AG08395 (cell line): ENCODE data around the gene KLK6.

ENCODE experiments used
- DNase-seq: peaks from one replicate; pipeline ENCODE4 v3.0.0; 2012; ENCODE audit warnings: mixed read lengths, low spot score

Gene KLK6

DNA sequence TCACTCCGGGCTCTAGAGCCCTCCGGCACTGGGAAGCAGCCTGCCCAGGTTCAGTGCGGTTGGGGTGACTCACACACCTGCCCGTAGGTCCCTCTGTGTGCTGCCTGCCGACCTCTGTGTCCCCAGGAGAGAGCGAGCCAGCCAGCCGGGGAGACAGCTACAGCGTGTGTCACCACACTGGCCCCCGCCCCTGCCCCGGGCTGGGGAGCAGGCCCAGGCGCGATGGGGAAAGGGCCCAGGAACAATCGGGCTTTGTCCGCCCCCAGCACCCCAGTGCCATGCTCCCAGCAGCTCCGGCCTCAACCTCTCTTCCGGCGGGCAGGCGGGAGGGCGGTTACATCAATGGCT is at the start of gene KLK6:
Gene KLK6, minus strand, starts transcription at position 179 of the 348 bp plus-strand sequence. CDS start 1,487 bp downstream, outside the sequence.
- no peak for DNase-seq

DNA sequence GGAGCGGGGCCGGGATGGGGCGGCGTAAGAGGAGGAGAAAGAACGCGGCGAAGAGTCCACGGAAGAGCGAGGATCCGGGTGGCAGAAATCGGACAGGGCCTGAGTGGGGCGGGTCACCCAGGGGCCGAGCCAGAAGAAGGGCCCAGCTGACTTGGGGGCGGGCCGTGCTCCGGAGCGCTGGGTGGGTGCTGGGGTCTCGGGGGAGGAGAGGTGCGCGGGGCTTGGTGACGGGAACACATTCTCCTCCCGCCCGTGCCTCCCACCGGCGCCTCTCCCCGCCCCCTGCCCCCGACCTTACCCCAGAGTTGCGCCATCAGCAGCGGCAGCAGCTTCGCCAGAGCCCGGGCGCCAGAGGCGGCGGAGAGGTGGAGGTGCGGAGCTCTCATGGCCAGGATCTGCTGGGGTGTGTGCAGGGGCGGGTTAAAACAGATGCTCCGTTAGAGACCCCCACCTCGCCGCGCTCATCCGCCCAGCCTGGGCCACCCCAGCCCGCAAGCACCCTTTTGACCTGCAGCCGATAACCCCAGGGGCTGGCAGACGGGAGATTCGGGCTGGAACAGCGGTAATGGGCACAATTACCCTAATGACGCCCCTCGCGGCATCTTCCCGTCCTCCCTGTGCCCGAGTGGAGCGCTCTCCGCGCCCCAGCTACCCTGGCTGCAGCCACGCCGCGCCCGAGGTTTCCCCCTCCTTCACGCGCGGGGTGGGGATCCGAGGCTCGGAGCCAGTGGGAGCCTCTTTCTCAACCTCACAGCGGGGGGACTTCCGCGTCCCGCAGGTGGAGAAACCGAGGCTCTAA is 49.6 kb upstream of the KLK6 start:
- no peak for DNase-seq

DNA sequence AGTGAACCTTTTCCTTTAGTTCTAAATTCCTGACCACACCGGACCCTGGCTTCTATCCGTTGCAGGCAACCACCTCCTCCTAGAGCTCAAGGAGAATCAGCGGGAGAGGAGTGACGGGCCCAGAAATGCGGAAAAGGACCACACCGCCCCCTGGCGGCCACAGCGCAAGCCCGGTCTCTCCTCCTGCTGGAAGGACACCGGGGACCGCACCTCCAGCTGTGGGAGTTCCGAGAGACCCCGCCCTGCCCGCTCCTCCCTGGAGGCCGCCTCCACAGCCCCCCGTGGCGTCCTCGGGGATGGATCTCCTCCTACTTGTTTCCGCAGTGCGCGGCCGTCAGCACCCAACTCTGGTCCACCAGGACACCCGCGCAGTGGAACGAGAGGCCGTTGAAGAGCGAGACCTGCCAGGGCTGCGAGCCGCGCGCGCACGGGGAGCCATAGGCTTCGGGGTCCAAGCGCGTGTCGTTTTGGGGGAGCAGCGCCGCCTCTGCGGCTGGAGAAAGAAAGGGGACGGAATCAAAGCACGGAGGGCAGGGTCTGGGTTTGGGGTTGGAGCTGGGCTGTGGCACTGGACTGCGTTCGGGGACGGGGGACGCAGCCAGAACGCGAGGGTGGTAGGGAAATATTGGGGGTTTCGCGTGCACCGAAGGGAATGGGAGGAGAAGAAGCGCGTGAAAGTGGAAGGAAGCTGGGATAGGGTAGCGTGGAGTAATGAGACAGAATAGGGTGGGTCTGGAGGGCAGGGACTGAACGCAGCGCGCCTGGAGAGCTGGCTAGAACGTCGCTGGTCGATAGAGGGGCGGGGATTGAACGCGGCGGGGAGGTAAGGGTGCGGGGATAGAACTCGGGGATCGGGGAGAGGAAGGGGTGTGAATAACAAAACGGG is 47.6 kb upstream of the KLK6 start:
- DNase-seq = peak; percentile 13

DNA sequence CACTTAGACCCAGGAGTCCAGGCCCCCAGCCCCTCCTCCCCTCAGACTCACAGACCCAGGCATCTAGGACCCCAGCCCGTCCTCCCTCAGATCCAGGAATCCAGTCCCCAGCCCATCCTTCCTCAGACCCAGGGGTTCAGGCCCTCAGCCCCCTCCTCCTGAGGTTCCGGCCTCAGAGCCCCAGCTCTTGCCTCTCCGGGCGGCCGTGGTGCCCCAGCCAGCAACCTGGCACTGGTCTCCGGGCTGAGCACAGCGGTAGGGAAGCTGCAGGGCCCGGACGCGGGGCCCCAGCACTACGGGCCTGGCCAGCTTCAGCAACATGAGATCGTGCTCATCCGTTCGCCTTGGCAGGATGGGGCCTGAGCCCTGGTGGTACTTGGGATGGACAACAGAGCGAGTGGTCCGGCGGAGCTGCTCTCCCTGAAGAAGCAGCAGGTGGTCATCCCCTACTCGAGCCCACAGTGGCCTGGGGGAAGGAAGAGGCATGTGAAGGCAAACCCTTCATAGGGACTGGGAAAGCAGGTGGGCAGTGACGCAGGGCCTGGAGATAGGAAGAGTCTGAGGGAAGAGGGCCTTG is 46.4 kb upstream of the KLK6 start:
- no peak for DNase-seq

DNA sequence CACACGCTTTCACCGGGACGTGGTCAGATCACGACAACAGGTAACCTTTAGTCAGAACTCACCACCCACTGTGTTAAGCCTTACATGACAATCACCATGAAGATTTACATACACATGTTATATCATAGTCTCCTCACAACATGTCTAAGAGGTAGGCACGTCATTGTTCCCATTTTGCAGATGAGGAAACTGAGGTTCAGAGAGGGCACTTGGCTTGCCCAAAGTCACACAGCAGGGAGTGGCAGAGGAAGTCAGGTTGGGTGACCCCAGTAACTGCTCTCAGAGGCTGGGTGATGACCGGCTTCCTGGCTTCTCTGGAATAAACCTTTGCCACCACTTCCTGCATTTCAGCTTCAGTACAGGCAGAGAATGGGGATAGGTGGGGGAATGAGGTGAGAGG is 44.9 kb upstream of the KLK6 start:
- no peak for DNase-seq

DNA sequence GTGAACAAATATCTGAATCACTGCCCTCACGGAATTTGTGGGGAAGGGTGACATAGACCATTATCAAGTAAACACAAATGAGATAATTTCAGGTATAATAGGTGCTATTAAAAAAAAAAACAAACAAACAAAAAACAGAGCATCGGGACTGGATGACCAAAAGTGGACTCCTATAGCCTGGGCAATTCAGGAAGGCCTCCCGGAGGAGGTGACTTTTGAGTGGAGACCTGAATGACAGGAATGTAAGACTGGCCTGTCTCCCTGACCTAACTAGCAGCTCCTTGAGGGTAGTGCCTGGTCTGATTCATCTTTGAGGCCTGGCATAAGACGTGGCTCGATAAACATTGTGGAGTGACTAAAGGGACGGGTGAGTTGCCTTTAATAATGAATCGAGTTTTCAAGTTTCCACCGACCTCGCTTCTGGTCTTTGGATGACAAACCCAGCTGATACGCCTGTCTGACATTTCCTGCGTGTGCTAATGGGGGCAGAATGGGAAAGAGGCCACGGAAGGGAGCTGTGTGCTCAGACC is 43.3 kb upstream of the KLK6 start:
- no peak for DNase-seq

DNA sequence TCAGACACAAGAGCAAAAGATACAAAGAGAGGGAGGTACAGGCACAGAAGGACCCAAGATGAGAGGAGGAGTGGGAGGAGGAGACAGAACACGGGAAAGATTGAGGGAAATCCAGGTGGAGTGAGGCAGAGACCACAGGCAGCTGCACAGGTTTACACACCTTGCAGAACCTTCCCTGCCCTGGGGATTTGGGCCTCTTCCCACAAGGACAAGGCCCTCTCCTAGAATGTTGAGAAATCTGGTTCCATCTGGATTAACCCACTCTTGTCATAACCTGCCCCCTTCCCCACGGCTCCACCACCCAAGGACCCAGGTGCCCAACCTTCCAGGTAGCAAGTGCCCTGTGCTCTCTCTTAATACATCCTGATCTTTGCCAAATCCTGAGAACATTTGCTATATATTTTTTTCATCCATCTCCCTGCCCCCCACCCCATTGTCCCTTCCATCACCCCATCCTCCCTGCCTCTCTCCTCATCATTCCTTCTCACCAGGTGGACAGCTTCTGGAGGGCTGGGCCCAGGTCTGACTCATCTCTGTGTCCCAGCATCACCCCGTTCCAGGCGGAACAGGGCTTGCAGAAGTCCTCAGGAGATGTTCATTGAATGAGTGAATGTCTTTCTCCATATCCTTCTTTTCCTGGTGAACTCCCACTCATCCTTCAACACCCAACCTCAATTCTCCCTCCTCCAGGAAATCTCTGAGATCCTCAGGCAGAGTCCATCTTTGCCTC is 40.8 kb upstream of the KLK6 start:
- DNase-seq = no peak

DNA sequence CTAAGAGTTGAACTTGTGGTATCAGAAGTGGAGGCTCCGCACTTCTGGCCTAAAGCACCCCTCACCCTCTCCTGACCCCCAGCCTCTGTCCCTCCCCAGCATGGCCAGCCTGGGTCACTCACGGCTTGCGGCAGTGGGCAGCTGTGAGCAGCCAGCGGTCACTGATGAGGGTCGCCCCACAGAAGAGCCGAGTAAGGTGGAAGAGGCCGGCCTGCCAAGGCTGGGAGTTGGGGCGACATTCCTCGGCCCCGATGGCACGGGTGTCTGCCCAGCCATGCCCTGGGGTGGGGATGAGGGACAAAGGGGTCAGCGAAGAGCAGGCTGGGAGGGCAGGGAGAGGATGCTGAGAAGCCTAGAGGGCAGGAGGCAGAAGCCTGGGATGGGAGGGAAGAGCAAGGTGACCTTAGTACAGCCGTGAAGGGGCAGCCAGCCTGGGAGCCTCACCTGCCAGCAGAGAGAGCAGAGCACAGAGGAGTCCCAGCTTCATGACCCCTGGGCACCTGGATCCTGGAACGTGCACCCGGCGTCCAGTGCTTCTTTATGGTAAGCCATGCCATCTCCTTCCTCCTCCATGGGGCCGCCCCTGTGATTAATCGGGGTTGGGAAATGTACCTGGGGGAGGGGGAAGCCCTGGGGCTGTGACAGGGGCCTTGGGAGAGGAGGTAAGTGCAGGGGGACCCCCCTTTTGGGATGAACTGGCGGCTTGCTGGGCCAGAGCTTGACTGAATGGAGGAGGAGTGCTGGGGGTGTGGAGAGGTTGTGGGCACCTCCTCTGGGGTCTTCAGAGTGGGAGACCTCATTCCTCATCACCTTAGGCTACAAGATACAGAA is 39.9 kb upstream of the KLK6 start:
- DNase-seq = no peak

DNA sequence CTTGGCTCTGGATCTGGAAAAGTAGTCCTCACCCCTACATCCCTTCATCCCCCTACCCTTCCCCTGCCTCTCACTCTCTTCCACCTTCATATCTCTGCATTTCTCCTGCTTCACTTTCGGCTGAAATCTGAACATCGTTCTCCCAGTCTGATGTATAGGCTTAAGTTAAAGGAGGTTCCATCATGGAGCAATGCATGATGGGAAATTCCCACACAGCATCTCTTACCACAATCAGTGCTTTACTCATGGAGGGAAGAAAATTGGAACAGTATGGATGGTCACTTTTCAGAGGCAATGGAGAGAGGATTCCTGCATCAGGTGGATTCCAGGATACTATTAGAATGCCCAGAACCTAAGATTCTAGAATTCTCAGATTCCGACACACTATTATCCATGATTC is 38.1 kb upstream of the KLK6 start:
- no peak for DNase-seq

DNA sequence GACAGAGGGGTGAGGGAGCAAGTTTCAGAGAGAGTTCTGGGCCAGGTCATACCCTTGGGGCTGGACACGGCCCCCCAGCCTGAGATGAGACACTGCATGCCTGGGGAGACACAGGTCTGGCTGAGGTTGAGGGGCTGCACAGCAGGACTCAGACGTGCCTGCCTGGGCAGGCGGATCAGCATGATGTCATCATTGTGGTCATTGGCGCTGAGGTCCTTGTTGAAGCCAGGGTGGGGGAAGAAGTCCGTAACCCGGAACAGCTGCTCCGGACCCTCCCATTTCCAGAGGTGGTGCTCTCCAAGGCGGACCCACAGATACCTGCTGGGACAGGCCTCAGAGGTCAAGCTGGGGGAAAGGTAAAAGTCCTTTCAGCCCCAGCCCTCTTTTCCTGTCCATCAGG is 37.0 kb upstream of the KLK6 start:
- DNase-seq = no peak

DNA sequence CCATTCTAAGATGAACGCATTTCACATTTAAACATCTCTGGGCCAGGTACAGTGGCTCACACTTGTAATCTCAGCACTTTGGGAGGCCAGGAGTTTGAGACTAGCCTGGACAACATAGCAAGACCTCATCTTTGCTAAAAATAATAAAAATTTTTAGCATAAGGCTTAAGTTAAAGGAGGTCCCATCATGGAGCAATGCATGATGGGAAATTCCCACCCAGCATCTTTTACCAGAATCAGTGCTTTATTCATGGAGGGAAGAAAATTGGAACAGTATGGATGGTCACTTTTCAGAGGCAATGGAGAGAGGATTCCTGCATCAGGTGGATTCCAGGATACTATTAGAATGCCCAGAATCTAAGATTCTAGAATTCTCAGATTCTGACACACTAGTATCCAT is 35.9 kb upstream of the KLK6 start:
- no peak for DNase-seq

DNA sequence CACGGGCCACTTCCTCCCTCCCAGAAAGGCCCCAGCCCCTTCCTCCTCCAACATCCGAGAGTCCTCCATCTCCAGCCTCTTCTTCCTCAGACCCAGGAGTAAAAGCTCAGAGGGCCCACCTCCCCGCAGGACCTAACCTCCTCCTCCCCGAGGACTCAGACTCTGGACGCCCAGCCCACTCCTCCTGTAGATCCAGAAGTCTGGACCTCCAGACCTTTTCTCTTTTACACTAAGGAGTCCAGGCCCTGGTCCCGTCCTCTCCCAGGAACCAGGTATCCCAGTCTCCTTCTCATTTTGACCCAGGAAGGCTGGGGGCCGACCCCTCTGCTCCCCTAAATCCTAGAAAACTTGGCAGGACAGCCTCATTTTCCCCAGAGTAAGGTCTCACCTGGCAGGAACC is 33.9 kb upstream of the KLK6 start:
- DNase-seq = no peak

DNA sequence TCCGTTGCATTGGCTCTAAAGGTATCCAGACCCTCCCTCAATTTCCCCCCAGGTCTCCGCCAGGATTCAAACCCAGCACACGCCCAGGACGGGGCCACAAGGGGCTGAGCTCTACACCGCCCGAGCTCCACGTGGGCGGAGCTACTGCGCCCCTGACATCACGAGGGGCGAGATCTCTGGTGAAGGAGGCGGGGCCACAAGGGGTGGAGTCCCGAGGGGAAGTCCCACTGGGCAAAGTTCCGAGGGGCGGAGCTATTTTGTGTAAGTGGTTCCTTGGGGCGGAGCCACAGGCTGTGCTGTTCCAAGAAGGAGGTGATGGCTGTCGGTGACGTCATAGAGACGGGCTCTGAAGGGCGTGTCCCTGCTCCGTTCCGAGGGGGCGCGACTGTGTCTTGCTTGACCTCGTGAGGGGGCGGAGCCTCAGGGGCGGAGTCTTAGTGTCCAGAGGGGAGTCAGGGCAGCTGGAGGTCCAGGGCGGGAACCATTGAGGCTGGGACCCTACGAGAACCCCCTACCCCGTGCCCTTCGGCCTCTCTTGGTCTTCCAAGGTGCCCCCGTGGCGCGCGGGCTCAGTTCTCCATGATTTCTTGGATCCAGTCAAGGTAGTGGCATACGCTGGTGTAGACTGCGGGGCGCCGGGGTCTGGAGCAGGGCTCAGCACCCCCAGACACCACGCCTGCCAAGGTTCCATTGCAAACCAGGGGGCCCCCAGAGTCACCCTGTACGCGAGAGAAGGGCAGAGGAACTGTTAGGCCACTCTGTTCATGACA is 33.3 kb upstream of the KLK6 start:
- DNase-seq = no peak

DNA sequence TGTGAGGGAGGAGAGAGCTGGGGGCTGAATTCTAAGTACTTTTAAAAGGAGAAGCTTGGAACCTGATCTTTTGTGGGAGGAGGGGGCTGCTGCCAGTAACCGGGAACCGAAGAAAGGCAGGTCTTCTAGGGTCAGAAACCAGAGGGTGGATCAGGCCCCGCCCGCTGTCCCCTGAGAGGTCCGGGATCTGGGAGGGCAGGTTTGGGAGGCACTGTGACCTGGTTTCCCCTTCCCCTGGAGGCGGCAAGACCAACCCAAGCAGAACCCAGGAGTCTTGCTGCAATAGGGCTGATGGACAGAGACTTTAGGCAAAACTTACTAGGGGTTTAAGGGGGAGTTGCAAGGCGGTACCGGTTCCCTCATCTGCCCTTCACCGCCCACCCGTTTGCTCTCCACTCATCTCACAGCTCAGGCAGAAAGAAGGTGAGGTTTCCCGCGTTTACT is 32.7 kb upstream of the KLK6 start:
- no peak for DNase-seq

DNA sequence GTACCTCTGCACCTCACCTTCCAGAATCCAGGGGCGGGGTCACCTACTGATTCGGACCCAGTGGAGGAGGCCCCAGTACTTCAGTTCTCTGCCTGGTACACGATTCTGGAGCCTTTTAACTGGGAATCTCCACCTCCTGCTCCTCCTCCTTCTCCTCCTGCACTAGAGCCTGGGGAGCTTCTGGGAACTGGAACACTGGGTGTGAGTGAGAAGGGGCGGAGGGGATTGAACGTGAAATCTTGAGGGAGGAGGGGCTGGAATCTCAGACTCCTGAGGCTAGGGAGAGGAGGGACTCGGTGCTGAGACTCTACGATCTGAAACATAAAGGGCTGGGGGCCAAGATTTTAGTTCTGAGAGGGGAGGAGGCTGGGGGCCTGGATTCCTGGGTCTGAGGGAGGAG is 32.1 kb upstream of the KLK6 start, which contains the start of gene KLK8:
Gene KLK8, minus strand, starts transcription at position 90 of the 400 bp plus-strand sequence. CDS start 437 bp downstream, outside the sequence.
- no peak for DNase-seq

DNA sequence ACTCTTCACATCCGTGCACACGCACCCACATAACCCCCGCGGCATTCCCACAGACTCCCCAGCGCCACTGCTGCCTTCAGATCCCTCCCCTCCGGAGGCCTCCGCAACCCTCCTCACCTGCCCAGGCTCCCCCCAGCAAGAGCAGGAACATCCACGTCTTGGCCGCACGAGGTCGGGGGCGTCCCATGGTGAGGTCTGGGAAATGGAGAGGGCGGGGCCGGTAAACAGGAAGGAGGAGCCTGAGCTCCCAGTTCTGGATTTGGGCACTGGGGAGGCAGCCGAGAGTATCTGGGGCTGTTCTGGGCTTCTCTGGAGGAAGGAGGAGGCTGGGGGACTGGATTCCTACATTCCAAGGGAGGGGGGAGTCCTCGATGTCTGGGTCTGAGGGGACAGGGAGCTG is 31.6 kb upstream of the KLK6 start:
- no peak for DNase-seq

DNA sequence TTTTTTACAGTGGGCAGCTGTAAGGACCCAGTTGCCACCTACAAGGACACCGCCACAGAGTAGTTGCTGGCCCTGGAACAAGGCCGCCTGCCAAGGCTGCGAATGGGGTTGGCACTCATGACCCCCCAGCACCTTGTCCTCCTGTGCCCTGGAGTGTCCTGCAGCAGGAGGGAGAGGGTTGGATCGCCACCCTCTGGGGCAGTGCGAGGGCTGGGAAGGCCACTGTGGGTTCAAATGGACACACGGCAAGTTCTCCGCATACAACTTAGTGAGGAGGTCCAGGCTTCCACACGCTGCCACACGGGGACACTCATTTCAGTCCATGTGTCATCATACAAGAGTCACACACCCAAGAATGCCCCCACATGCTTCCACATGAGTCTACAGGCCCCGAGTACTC is 31.0 kb upstream of the KLK6 start:
- no peak for DNase-seq

DNA sequence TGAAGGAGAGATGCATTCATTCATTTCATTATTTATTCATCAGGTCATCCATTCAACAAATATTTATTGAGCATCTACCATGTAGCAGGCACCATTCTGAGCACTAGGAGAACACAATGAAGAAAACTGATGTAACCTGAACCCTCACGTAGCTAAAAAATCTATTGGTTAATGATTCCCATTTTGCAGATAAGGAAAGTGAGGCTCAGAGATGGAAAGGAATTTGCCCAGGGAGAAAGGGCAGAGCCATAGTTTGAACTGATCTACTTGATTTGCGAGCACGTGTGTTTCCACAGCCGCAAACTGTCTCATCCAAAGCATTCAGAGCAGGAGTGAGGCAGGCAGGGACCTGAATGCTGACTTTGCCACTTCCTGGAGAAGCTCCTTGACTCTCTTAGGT is 29.3 kb upstream of the KLK6 start:
- no peak for DNase-seq

DNA sequence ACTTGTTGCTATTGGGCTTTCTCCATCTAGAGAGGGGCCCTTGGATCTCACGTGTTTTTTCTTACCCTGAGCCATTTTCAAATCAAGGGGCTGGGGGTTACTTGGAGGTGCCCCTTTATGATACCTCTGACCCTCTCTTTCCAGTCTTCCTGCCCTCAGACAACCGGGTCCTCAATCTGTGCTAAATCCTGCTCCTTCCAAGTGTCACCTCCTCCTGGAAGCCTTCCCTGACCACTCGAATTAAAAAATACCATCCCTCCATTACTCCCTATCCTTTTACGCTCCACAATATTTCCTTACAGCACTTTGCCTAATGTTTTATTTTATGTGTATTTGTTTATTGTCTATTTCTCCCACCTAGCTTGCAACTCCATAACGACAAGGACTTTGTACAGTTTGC is 28.7 kb upstream of the KLK6 start:
- DNase-seq = no peak

DNA sequence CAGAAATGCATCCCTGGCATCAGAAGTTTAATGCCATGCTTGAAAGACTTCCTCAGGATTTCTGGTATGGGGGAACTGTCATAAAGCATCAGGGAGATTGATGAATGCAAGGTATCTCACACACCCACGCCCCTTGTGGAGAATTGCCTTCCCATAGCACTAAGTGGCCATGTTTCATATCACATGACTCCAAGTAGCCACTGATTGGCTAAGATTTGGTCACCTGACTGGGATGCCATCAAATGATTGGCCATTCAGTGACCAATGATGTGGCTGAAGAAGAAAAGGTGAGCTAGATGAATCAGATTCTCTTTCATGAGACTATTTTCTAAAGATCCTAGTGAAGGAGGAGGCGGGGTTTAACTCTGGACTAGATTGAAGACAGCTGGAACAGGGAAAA is 24.7 kb upstream of the KLK6 start:
- DNase-seq = no peak
